HG02642 (cell line): ENCODE data around the gene MYO15A.

Source experiments
- ATAC-seq: cut with Tn5 transposase; IDR thresholded peaks from one replicate; pipeline ENCODE4 v1.9.1; 2021; ENCODE audit warnings: mild to moderate bottlenecking; ENCODE audit not compliant: unreplicated experiment, poor library complexity

The MYO15A gene

GRCh38 chr17:18156171-18156975 is 47.8 kb downstream of the MYO15A start:
- ATAC-seq: no peak

- ATAC-seq: no peak
Observed at GRCh38 chr17:18156976-18157280, 48.4 kb downstream of the MYO15A start.

GRCh38 chr17:18157354-18157985 is 48.9 kb downstream of the MYO15A start:
- no peak for ATAC-seq

GRCh38 chr17:18158022-18158600 is 49.6 kb downstream of the MYO15A start:
- peak; percentile 63 for ATAC-seq

GRCh38 chr17:18159551-18160120 is 51.1 kb downstream of the MYO15A start:
- no peak for ATAC-seq

GRCh38 chr17:18160128-18160856 is 51.7 kb downstream of the MYO15A start:
- ATAC-seq: no peak

GRCh38 chr17:18161207-18162145 is 52.9 kb downstream of the MYO15A start:
- ATAC-seq: no peak

GRCh38 chr17:18163547-18163946 is 55.0 kb downstream of the MYO15A start:
- no peak for ATAC-seq

- ATAC-seq: no peak
Observed at GRCh38 chr17:18166894-18167293, 58.3 kb downstream of the MYO15A start.

- no peak for ATAC-seq
Observed at GRCh38 chr17:18167421-18167820, 58.9 kb downstream of the MYO15A start.

GRCh38 chr17:18172531-18173278 is 64.1 kb downstream of the MYO15A start:
- no peak for ATAC-seq

- no peak for ATAC-seq
Observed at GRCh38 chr17:18173740-18174139, 65.2 kb downstream of the MYO15A start.

- no peak for ATAC-seq
Observed at GRCh38 chr17:18176176-18176575, 67.6 kb downstream of the MYO15A start.

GRCh38 chr17:18177133-18177532 is 68.6 kb downstream of the MYO15A start:
- ATAC-seq: no peak

- ATAC-seq: no peak
Observed at GRCh38 chr17:18177722-18178121, 69.2 kb downstream of the MYO15A start.

- ATAC-seq: no peak
Observed at GRCh38 chr17:18179196-18179595, 70.6 kb downstream of the MYO15A start.

GRCh38 chr17:18179804-18180203 is 71.2 kb downstream of the MYO15A start:
- no peak for ATAC-seq

- ATAC-seq: no peak
Observed at GRCh38 chr17:18181358-18181757, 72.8 kb downstream of the MYO15A start.
